Measurements from ENCODE around the gene FER.

DNA sequence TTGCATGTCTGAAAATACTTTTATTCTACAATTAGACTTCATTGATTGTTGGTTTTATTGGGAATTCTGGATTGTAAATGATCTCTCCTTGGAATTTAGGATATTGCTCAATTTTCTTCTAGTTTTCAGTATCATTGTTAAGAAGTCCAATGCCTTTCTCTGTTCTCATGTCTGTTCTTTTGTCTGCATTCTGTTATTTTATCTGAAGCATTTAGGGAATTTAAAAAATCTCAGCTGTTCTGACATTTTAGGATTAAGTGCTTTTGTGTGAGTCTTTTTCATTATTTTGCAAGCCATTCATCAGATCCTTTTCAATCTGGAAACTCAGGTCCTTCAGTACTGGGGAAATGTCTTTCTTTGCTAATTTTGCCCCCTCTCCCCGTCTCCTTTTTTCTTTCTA, 4.4 kb upstream of the FER start:
- no peak for TF ChIP-seq SALL2 (tag by site-specific recombination; IDR thresholded peaks at IDR 0.05; ENCODE audit: borderline replicate concordance)
- TF ChIP-seq, protein P1, sequence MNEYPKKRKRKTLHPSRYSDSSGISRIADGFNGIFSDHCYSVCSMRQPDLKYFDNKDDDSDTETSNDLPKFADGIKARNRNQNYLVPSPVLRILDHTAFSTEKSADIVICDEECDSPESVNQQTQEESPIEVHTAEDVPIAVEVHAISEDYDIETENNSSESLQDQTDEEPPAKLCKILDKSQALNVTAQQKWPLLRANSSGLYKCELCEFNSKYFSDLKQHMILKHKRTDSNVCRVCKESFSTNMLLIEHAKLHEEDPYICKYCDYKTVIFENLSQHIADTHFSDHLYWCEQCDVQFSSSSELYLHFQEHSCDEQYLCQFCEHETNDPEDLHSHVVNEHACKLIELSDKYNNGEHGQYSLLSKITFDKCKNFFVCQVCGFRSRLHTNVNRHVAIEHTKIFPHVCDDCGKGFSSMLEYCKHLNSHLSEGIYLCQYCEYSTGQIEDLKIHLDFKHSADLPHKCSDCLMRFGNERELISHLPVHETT (tag by site-specific recombination; IDR thresholded peaks at IDR 0.05) = no peak
- no peak for TF ChIP-seq ZNF114 (tag by site-specific recombination; IDR thresholded peaks at IDR 0.05)
- no peak for TF ChIP-seq ZNF394 (tag by site-specific recombination; IDR thresholded peaks at IDR 0.05; ENCODE audit: borderline replicate concordance)
- no peak for TF ChIP-seq ZNF521 (tag by site-specific recombination; IDR thresholded peaks at IDR 0.05)
